ENCODE results near the gene ARHGAP6. TPM values are rescaled to one million over a fixed set of nuclear protein-coding genes. Genes with fewer than 3 reads are reported as not detected.

Gene ARHGAP6
- total RNA-seq, 1 donor from 2014 or later, result 1.2 TPM

DNA sequence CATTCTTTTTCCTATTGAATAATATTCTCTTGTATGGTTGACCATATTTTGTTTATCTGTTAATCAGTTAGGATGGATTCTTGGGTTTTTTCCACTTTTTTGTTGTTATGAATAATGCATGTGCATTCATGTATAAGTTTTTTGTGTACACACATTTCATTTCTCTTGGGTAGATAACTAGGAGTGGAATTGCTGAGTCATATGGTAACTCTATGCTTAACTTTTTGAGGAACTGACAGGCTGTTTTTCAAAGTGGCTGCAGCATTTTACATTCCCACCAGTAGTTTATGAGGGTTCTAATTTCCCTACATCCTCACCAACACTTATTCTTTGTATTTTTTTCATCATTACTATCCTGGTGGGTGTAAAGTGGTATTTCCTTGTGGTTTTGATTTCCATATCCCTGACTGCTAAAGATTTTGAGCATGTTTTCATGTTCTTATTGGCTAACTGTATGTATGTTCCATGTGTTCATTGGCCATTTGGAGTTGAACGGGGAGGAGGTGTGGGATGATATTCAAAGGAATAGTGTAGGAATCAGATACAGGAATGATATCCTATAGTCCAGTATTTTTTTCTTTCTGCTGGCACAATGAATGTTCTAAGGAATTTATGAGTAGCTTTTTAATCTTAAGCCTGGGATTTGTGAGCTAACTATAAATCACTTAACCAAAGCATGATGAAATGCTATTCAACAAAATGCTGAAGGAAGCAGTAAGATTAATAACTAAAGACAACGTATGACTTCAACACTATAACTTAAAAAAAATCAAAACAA is 258.2 kb downstream of the ARHGAP6 start:
- Histone ChIP-seq H2AFZ (replicated peaks) (no peak overlapping the region), H3K4me3 (no peak overlapping the region), H3F3A (ENCODE audit: low read depth) (no peaks in the 10 kb centered on the region), H3K4me2 (no peak overlapping the region), H4K20me1 (ENCODE audit: low read depth) (no peaks in the 10 kb centered on the region), H3K27ac (no peak overlapping the region), H3K9ac (no peak overlapping the region), H3K9me3 (ENCODE audit: low read depth) (peaks cover 3% of the 10 kb centered on the region), H3K4me1 (no peaks in the 10 kb centered on the region), H3K36me3 (no peaks in the 10 kb centered on the region), H3K27me3 (no peaks in the 10 kb centered on the region), H3K79me2 (ENCODE audit: low read depth) (no peaks in the 10 kb centered on the region)
- Mint-ChIP-seq H3K4me3 (no peak overlapping the region), H3K27ac (no peak overlapping the region), H3K27me3 (ENCODE audit: insufficient read depth, low read depth) (no peaks in the 10 kb centered on the region), H3K9me3 (no peaks in the 10 kb centered on the region), H3K36me3 (no peaks in the 10 kb centered on the region), H3K4me1 (no peaks in the 10 kb centered on the region)
- no peak for DNase-seq (ENCODE audit: low spot score)
- no peak for TF ChIP-seq EZH2phosphoT487 (IDR thresholded peaks at IDR 0.05)
- TF ChIP-seq, protein P1, sequence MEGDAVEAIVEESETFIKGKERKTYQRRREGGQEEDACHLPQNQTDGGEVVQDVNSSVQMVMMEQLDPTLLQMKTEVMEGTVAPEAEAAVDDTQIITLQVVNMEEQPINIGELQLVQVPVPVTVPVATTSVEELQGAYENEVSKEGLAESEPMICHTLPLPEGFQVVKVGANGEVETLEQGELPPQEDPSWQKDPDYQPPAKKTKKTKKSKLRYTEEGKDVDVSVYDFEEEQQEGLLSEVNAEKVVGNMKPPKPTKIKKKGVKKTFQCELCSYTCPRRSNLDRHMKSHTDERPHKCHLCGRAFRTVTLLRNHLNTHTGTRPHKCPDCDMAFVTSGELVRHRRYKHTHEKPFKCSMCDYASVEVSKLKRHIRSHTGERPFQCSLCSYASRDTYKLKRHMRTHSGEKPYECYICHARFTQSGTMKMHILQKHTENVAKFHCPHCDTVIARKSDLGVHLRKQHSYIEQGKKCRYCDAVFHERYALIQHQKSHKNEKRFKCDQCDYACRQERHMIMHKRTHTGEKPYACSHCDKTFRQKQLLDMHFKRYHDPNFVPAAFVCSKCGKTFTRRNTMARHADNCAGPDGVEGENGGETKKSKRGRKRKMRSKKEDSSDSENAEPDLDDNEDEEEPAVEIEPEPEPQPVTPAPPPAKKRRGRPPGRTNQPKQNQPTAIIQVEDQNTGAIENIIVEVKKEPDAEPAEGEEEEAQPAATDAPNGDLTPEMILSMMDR (IDR thresholded peaks at IDR 0.05), result no peak

DNA sequence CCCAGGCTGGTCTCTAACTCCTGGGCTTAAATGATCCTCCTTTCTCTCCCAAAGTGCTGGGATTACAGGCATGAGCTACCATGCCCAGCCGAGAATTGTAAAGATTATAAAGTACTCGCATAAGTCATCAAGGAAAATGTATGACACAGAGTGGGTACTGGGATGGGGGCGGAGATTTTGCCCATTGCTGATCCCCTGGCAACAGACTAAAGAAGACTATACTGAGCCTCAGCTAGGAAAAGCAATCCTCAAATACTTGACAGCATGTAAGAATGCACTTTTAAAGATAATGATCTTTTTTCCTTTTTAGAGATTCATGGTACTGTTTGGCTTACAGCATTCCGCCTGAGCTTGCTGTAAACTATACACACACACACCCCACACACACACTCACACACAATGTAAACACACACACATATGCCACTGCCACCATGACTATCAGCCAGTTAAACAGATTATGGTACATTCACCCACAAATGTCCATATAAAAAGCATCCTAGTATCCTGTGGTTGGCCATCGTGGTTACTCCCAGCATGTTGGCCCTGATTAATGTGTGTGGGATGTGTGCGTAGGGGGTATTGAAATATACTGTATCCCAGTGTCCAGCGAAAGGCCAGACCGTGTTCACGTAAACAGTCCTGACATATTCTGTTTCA is 259.5 kb downstream of the ARHGAP6 start:
- no peak for DNase-seq (ENCODE audit: low spot score)
- Mint-ChIP-seq H3K36me3 (no peaks in the 10 kb centered on the region), H3K27me3 (ENCODE audit: insufficient read depth, low read depth) (no peaks in the 10 kb centered on the region), H3K9me3 (no peaks in the 10 kb centered on the region), H3K4me1 (no peaks in the 10 kb centered on the region), H3K4me3 (no peak overlapping the region), H3K27ac (no peak overlapping the region)
- Histone ChIP-seq H4K20me1 (ENCODE audit: low read depth) (no peaks in the 10 kb centered on the region), H2AFZ (replicated peaks) (no peak overlapping the region), H3F3A (ENCODE audit: low read depth) (no peaks in the 10 kb centered on the region), H3K9ac (no peak overlapping the region), H3K9me3 (ENCODE audit: low read depth) (peaks cover 3% of the 10 kb centered on the region), H3K36me3 (no peaks in the 10 kb centered on the region), H3K27me3 (no peaks in the 10 kb centered on the region), H3K79me2 (ENCODE audit: low read depth) (no peaks in the 10 kb centered on the region), H3K4me3 (no peak overlapping the region), H3K4me1 (no peaks in the 10 kb centered on the region), H3K27ac (no peak overlapping the region), H3K4me2 (no peak overlapping the region)
- TF ChIP-seq EZH2phosphoT487 (IDR thresholded peaks at IDR 0.05) (no peak), EZH2 (IDR thresholded peaks at IDR 0.05) (no peak)
- TF ChIP-seq, protein P1 (IDR thresholded peaks at IDR 0.05), result no peak

DNA sequence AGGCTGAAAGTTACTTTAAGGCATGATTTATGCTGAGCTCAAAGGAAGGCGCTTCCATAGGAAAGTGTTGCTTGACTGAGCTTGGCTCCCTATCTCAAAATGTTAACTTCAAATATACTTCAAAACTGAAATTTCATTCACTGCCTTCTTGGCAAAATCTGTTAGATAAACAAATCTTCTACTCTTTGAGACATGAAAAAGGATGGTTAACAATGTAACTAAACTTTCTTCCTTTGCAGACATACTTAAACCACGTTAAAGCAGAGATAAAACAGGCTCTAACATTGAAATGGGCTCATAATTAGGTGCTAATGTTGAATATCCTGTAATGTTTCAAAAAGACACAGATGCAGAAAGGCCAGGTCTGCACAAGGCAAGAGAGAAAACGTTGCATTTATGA is 262.1 kb downstream of the ARHGAP6 start:
- H3K36me3 ChIP-seq, result no peaks in the 10 kb centered on the region
- H3F3A ChIP-seq (ENCODE audit: low read depth), result no peaks in the 10 kb centered on the region
- H3K4me2 ChIP-seq, result no peak overlapping the region
- no peaks in the 10 kb centered on the region for H3K9me3 Mint-ChIP-seq
- no peak for TF ChIP-seq EZH2phosphoT487 (IDR thresholded peaks at IDR 0.05)
- TF ChIP-seq, protein P1 (IDR thresholded peaks at IDR 0.05), result no peak
- H3K9me3 ChIP-seq (ENCODE audit: low read depth), result no peaks in the 10 kb centered on the region
- no peak for DNase-seq (ENCODE audit: low spot score)
- no peaks in the 10 kb centered on the region for H3K36me3 Mint-ChIP-seq
- H3K4me1 ChIP-seq, result no peaks in the 10 kb centered on the region
- no peak overlapping the region for H3K9ac ChIP-seq
- no peak overlapping the region for H3K27ac ChIP-seq
- no peaks in the 10 kb centered on the region for H3K4me1 Mint-ChIP-seq
- H4K20me1 ChIP-seq (ENCODE audit: low read depth), result no peaks in the 10 kb centered on the region
- no peak overlapping the region for H3K4me3 Mint-ChIP-seq
- no peak overlapping the region for H3K4me3 ChIP-seq
- H3K27me3 ChIP-seq, result no peaks in the 10 kb centered on the region
- H3K27me3 Mint-ChIP-seq (ENCODE audit: insufficient read depth, low read depth), result no peaks in the 10 kb centered on the region
- H3K79me2 ChIP-seq (ENCODE audit: low read depth), result no peaks in the 10 kb centered on the region
- no peak overlapping the region for H2AFZ ChIP-seq (replicated peaks)
- no peak overlapping the region for H3K27ac Mint-ChIP-seq

Measured in neural progenitor cell (in vitro differentiated cells).